ENCODE measurements around the gene CALB2.
"Not testable (repeated sequence)": the region's sequence is repeated elsewhere in the genome, so short reads cannot be mapped to it uniquely, and the experiment has no call there.

The CALB2 gene

GRCh38 chr16:71352963-71353460 lies 5.5 kb upstream of the CALB2 start:
- DNase-seq (ENCODE audit: low spot score) = no peak

GRCh38 chr16:71353736-71354135 lies 4.8 kb upstream of the CALB2 start:
- DNase-seq (ENCODE audit: low spot score) = no peak

- DNase-seq (ENCODE audit: low spot score) = no peak
These were observed 4.4 kb upstream of the CALB2 start for GRCh38 chr16:71354156-71354555.

- no peak for DNase-seq (ENCODE audit: low spot score)
These were observed 2.3 kb upstream of the CALB2 start for GRCh38 chr16:71356051-71356740.

- not testable (repeated sequence) for DNase-seq (ENCODE audit: low spot score)
These were observed 1.6 kb upstream of the CALB2 start for GRCh38 chr16:71356936-71357335.

- no peak for DNase-seq (ENCODE audit: low spot score)
These were observed 842 bp upstream of the CALB2 start for GRCh38 chr16:71357681-71358080.

- DNase-seq (ENCODE audit: low spot score) = no peak
These were observed 908 bp downstream of the CALB2 start for GRCh38 chr16:71359431-71359830.

- DNase-seq (ENCODE audit: low spot score) = peak; percentile 95
These were observed 1.9 kb downstream of the CALB2 start for GRCh38 chr16:71360378-71360777.

GRCh38 chr16:71364133-71364681 lies 5.7 kb downstream of the CALB2 start:
- DNase-seq (ENCODE audit: low spot score) = no peak

- DNase-seq (ENCODE audit: low spot score) = no peak
These were observed 6.5 kb downstream of the CALB2 start for GRCh38 chr16:71365021-71365420.

GRCh38 chr16:71367241-71367976 lies 8.9 kb downstream of the CALB2 start:
- DNase-seq (ENCODE audit: low spot score) = peak; percentile 60

GRCh38 chr16:71368958-71369357 lies 10.4 kb downstream of the CALB2 start:
- DNase-seq (ENCODE audit: low spot score) = no peak

- DNase-seq (ENCODE audit: low spot score) = no peak
These were observed 11.0 kb downstream of the CALB2 start for GRCh38 chr16:71369494-71369893.

- DNase-seq (ENCODE audit: low spot score) = no peak
These were observed 12.7 kb downstream of the CALB2 start for GRCh38 chr16:71371237-71371636.

- peak; percentile 44 for DNase-seq (ENCODE audit: low spot score)
These were observed 14.6 kb downstream of the CALB2 start for GRCh38 chr16:71373073-71373472.

GRCh38 chr16:71376465-71377157 lies 18.1 kb downstream of the CALB2 start:
- no peak for DNase-seq (ENCODE audit: low spot score)

- no peak for DNase-seq (ENCODE audit: low spot score)
These were observed 21.2 kb downstream of the CALB2 start for GRCh38 chr16:71379711-71380110.

- DNase-seq (ENCODE audit: low spot score) = no peak
These were observed 22.3 kb downstream of the CALB2 start for GRCh38 chr16:71380831-71381230.

GRCh38 chr16:71383054-71383773 lies 24.7 kb downstream of the CALB2 start:
- peak; percentile 25 for DNase-seq (ENCODE audit: low spot score)

- DNase-seq (ENCODE audit: low spot score) = no peak
These were observed 25.7 kb downstream of the CALB2 start for GRCh38 chr16:71384073-71384724.

Data from AG08395 (cell line).